Mucosa of stomach (tissue), 1 donor: ENCODE data around the gene ACTL8.

Experiments used
- H3K27me3 ChIP-seq: one replicate; pipeline ENCODE4 v1.7.0; 2013; ENCODE audit warnings: mild to moderate bottlenecking, low read length; ENCODE audit not compliant: control insufficient read depth, insufficient read depth
- H3K36me3 ChIP-seq: one replicate; pipeline ENCODE4 v1.7.0; 2013; ENCODE audit warnings: low read length; ENCODE audit not compliant: control insufficient read depth, insufficient read depth
- H3K4me1 ChIP-seq: one replicate; pipeline ENCODE4 v1.7.0; 2013; ENCODE audit warnings: mild to moderate bottlenecking, low read length; ENCODE audit not compliant: control insufficient read depth, insufficient read depth
- H3K4me3 ChIP-seq: one replicate; pipeline ENCODE4 v1.7.0; 2013; ENCODE audit warnings: low read length
- H3K9ac ChIP-seq: one replicate; pipeline ENCODE4 v1.7.0; 2013; ENCODE audit warnings: mild to moderate bottlenecking, low read length, moderate library complexity
- H3K9me3 ChIP-seq: one replicate; pipeline ENCODE4 v1.7.0; 2013; ENCODE audit warnings: mild to moderate bottlenecking, low read length, moderate library complexity; ENCODE audit not compliant: control insufficient read depth
- donor health status: Pancreatic carcinoma.

The ACTL8 gene

GRCh38 chr1:17759114-17759513, 4.0 kb downstream of the ACTL8 start:
- Histone ChIP-seq H3K4me1 (no peaks in the 10 kb centered on the region), H3K9me3 (peaks cover 17% of the 10 kb centered on the region), H3K27me3 (peaks cover 4% of the 10 kb centered on the region), H3K9ac (no peak overlapping the region), H3K4me3 (no peak overlapping the region), H3K36me3 (no peaks in the 10 kb centered on the region)

DNA sequence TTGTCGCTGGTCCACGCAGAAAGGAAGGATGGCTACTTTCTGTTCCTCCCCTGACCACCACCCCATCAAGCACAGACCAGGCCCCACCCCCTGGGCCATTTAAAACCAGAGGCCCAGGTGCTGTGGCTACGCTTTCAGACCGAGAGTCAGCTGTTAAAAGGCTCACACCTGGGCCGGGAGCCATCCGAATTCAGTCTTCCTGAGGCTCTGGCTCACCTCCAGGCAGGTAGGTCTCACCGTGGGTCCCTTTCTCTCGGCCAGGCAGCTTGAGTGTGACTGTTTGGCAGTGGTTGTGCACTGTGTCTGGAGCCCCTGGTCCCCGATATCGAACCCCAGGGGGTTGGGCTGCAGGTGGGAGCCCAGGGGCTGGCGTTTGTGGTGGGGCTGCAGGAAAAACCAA, 7.2 kb downstream of the ACTL8 start:
- no peaks in the 10 kb centered on the region for H3K36me3 ChIP-seq
- H3K9ac ChIP-seq, result no peak overlapping the region
- H3K4me1 ChIP-seq, result no peaks in the 10 kb centered on the region
- H3K9me3 ChIP-seq, result peaks cover 10% of the 10 kb centered on the region
- no peak overlapping the region for H3K4me3 ChIP-seq
- peaks cover 10% of the 10 kb centered on the region for H3K27me3 ChIP-seq

DNA sequence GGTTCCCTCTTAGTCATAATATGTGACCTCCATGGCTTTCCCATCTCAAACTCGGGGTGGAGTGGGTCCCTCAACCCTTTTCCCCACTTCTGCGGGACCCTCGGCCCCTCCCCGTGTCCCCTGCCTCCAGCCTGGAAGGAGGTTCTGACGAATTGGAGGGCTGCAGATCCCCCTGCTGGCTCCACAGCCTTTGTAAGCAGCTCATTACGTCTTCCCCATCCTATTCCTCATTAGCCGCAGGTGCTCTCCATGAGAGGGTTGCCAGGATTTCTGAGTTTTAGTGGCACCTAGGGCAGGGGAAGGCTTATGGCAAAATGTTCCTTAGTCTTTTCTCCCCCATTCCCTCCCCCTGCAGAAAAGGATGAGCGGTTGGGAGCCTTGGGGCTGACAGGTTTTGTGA, 8.3 kb downstream of the ACTL8 start:
- H3K36me3 ChIP-seq, result no peaks in the 10 kb centered on the region
- no peak overlapping the region for H3K9ac ChIP-seq
- peaks cover 10% of the 10 kb centered on the region for H3K27me3 ChIP-seq
- no peaks in the 10 kb centered on the region for H3K4me1 ChIP-seq
- no peak overlapping the region for H3K4me3 ChIP-seq
- peaks cover 10% of the 10 kb centered on the region for H3K9me3 ChIP-seq

DNA sequence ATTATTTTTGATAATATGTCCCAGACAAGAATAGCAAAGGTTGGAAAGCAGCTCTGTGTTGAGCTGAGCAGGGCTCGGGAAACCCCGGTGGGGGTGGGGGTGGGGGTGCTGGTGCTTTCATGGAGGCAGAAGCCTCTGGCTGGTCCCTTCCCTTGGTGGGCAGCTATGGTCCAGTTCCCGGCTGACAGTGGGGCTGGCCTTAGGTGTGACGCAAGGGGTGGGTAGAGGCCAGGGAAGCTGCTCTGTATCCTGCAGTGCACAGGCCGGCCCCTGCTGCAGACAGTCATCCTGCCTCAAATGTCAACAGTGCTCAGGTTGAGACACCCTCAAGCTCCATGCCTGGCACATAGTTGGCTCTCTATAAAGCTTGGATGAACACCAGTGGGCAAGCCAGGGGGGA, 8.9 kb downstream of the ACTL8 start:
- H3K9me3 ChIP-seq, result peaks cover 8% of the 10 kb centered on the region
- no peaks in the 10 kb centered on the region for H3K36me3 ChIP-seq
- H3K9ac ChIP-seq, result no peak overlapping the region
- no peak overlapping the region for H3K4me3 ChIP-seq
- peaks cover 10% of the 10 kb centered on the region for H3K27me3 ChIP-seq
- H3K4me1 ChIP-seq, result no peaks in the 10 kb centered on the region

GRCh38 chr1:17764591-17764990, 9.5 kb downstream of the ACTL8 start:
- Histone ChIP-seq H3K4me3 (no peak overlapping the region), H3K27me3 (peaks cover 10% of the 10 kb centered on the region), H3K9me3 (peaks cover 2% of the 10 kb centered on the region), H3K36me3 (no peaks in the 10 kb centered on the region), H3K4me1 (no peaks in the 10 kb centered on the region), H3K9ac (no peak overlapping the region)

DNA sequence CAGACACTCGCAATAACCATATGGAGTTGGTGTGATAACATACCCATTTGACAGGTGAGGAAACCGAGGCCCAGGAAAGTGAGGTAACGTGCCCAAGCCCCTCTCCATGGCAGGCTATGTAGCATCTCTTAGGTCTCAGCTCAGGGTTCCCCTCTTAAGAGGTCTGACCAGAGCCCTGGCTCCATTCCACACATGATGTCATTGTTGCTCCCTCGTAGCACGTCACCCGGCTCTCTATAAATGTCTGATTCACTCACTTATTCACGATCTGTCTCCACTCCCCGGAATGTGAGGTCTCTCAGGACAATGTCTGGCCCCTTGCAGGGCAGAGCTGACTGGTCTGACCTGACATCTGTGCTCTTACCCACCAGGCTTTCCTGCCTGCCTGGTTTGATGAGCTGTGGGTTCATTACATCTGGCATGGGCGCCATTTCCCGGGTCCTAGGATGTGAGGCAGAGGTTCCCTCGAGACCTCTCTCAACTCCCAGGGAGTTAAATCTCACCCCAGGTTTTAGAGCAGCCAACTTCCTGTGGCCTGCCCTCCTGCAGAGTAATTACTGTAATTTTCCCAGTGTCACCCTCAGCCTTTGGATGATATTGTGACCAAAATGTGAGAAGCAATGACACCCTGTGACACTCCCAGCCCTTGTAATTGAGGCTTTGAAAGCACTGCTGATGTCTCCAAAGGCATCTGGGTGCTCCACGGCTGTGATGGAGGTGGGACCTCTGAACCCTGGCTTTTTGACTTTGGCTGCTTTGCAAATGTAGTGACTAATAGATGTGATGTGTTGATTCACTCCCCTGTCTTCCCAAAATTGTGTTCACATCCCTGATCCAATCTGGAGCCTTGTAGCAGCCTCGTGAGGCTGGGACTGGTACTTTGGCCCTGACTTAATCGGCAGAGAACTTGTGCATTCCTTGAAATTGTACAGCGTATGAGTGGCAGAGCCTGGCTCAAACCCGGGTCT, 10.6 kb downstream of the ACTL8 start:
- H3K9me3 ChIP-seq, result no peaks in the 10 kb centered on the region
- H3K27me3 ChIP-seq, result peaks cover 10% of the 10 kb centered on the region
- H3K4me1 ChIP-seq, result no peaks in the 10 kb centered on the region
- H3K9ac ChIP-seq, result no peak overlapping the region
- H3K36me3 ChIP-seq, result no peaks in the 10 kb centered on the region
- H3K4me3 ChIP-seq, result no peak overlapping the region

DNA sequence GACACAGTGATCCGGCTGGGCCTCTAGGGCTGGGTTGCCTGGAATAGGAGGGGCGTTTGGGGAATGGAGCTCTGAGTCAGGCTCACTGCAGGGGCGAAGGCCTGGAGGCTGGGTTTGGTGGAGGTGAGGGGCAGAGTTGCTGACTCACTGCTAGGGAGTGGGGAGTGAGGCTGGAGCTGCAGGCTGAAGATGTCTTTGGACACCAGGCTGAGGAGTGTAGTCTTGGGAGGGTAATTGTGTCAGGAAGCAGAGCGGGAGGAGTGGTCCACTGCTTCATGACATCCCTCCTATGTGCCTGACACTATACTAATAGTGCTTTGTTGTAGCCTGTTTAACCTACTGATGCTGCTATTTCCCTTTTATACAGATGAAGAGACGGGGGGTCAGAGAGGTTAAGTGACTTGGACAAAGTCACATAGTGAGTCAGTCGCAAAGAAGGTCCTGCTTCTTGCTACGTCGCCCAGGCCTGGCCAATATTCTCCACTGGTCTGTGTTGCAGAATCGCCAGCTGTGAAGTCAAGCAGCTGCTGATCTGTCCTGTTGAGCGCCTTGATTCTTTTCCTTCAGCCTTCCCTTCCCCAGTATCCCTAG, 13.6 kb downstream of the ACTL8 start:
- Histone ChIP-seq H3K4me1 (no peaks in the 10 kb centered on the region), H3K9ac (no peak overlapping the region), H3K27me3 (peaks cover 6% of the 10 kb centered on the region), H3K9me3 (no peaks in the 10 kb centered on the region), H3K36me3 (no peaks in the 10 kb centered on the region), H3K4me3 (no peak overlapping the region)

DNA sequence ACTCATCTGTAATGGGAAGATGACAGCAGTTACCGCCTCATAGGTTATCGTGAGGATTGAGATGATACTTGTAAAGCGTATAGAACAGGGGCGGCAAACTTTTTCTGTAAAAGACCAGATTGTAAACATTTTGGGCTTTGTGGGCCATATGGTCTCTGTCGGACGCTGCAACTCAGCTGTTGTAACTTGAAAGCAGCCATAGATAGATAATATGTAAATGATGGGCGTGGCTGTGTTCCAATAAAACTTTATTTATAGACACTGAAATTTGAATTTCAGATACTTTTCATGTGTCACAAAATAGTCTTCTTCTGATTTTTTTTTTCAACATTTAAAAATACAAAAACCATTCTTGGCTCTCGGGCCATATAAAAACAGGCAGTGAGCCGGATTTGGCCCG, 15.8 kb downstream of the ACTL8 start:
- H3K4me1 ChIP-seq, result no peaks in the 10 kb centered on the region

DNA sequence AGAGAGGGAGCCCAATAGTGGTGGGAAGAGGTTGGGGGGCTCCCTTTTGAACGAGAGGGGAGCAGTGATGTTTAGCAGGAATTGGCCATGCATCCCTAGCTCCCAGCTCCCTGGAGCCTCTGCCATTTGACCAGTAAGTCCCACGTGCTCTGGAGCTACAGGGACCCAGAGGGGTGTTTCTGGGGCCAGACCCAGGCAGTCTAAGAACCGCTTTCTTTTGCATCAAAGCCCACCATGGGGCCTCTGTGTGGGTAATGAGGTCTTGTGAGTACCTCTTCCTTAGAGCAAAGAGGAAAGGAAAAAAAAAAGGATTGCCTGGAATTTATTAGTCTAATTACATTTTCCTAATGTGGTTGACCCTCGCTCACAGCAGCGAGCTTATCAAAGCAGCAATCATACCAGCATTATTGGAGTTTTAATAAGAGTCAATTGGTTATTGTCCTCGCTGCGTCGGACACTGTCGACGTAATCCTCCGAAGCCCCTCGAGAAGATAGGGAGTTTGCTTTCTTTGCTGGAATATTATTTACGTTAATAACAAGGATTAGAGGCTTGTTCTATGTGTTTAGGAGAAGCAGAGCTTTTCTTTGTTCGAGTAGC, 17.6 kb downstream of the ACTL8 start:
- Histone ChIP-seq H3K4me3 (no peak overlapping the region), H3K9ac (no peak overlapping the region), H3K27me3 (peaks cover 17% of the 10 kb centered on the region), H3K4me1 (no peaks in the 10 kb centered on the region), H3K9me3 (no peaks in the 10 kb centered on the region), H3K36me3 (no peaks in the 10 kb centered on the region)

More for the DNA sequence above, 15.8 kb downstream of the ACTL8 start:
- Histone ChIP-seq H3K9ac (no peak overlapping the region), H3K27me3 (peaks cover 9% of the 10 kb centered on the region), H3K4me3 (no peak overlapping the region), H3K9me3 (no peaks in the 10 kb centered on the region), H3K36me3 (no peaks in the 10 kb centered on the region)

DNA sequence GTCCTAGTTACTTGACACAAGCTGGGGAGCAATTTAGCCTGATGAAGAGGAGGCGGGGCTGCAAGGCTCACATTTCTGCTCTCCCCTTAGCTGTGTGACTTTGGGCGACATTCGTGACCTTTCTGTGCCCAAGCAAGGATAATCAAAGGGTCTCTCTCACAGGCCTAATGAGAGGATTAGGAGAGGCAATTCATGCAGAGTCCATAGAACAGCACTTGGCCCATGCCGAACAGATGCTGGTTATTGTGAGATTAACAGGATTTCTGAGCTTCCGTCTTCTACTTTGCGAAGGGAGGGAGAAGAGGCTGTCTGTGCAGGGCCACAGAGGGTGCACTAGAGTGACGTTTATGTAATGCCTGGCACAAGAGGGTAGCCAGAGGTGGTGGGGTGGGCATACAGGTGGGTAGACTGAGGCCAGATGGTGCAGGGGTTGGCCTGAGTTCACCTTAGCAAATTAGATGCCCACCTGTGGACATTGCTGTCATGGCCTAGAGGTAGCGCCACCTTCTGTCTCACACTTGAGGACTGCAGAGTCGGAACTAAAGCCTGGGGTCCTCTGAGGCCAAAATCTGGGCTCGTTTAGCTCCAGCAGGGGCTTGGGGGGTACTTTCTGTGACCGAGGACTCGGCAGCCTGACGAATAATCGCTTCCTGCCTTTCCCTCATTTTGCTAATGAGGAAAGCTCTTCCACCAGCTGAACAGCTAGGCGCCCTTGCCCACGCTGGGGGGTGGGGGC, 18.6 kb downstream of the ACTL8 start:
- Histone ChIP-seq H3K4me1 (no peaks in the 10 kb centered on the region), H3K9me3 (no peaks in the 10 kb centered on the region), H3K4me3 (no peak overlapping the region), H3K36me3 (no peaks in the 10 kb centered on the region), H3K9ac (no peak overlapping the region), H3K27me3 (peaks cover 17% of the 10 kb centered on the region)

GRCh38 chr1:17774452-17774851, 19.3 kb downstream of the ACTL8 start:
- H3K9ac ChIP-seq, result no peak overlapping the region
- no peaks in the 10 kb centered on the region for H3K9me3 ChIP-seq
- H3K4me3 ChIP-seq, result no peak overlapping the region
- peaks cover 17% of the 10 kb centered on the region for H3K27me3 ChIP-seq
- no peaks in the 10 kb centered on the region for H3K36me3 ChIP-seq
- no peaks in the 10 kb centered on the region for H3K4me1 ChIP-seq
